Measurements from ENCODE around the gene HOXA10. TPM values are rescaled to one million over a fixed set of nuclear protein-coding genes. Genes with fewer than 3 reads are reported as not detected.

HOXA10 gene
- total RNA-seq, 1 experiment from 2014 or later, result 19.6 TPM

DNA sequence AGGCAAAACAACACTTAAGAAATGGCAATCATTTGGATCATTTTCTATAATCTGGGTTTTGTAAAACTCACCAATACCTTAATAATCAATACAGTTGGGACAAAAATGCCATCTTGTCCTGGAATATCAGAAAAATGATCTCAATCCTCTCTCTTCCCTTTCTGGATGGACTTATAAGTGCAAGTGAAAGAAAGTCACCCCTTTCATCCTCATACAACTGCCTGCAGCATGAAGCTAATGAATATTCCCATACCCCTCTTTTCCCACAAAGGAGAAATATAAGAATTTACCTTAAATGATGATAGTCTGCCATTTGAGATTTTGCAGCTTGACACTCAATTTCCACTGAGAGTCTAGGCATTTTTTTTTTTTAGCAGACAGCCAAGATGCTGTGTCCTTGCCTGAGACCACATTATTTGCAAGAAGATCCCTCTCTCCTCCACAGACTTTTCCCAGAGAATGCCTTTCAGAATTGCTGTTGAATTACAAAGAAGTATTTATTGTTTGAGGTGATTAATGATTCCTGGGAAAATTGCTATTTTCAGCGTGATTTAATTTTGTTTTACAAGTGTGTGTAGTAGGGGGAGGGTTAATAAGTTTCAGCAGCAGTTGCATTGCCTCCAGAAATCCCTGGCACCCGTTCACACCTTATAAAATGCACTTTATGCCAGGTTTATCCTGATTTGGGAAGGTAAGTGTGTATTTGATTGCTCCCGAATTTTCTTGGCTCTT is 47.4 kb downstream of the HOXA10 start (continued):
- TF ChIP-seq, protein P1, sequence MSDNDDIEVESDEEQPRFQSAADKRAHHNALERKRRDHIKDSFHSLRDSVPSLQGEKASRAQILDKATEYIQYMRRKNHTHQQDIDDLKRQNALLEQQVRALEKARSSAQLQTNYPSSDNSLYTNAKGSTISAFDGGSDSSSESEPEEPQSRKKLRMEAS (IDR thresholded peaks at IDR 0.05), result no peak
- TF ChIP-seq CEBPB (IDR thresholded peaks at IDR 0.05; ENCODE audit: low read depth), result no peak
- no peak for TF ChIP-seq ZNF274 (IDR thresholded peaks at IDR 0.05; ENCODE audit: low read depth, low read length)
- TF ChIP-seq JUND (IDR thresholded peaks at IDR 0.05), result no peak
- TF ChIP-seq CBX3 (IDR thresholded peaks at IDR 0.05; ENCODE audit: low read depth), result no peak

DNA sequence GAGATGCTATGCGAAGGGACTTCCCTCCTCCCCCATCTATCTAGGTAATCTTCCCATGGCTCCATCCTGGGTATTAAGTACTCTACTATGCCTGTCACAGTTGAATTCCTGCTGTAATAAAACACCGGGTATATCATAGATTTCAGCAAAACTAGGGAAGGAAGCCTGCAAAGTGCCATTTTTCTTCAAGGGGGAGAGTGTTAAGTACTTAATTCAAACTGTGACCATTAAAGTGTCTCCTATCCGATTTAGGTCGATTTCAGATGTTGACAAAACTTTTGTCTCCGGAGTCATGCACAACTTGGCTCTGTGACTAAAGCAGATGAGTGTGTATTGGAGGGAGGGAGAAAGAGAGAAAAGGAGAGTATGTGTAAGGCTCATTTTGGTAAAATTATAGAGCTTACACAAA is 48.1 kb downstream of the HOXA10 start:
- POLR2A ChIA-PET, result no interaction called here

More for the DNA sequence above, 48.1 kb downstream of the HOXA10 start:
- no peak overlapping the region for H3K9ac ChIP-seq (ENCODE audit: low read length)
- intact Hi-C loops (cut with micrococcal nuclease), result no loop called here
- H3K36me3 ChIP-seq (ENCODE audit: control insufficient read depth in 1 of 2, insufficient read depth in 2 of 2, low read length in 2 of 2), result no peaks in the 10 kb centered on the region
- peaks cover 32% of the 10 kb centered on the region for H3K27me3 ChIP-seq (ENCODE audit: insufficient read depth, low read length)
- RAD21 ChIA-PET (ENCODE audit: low non-redundant PET in 1 of 2, low total read pairs in 2 of 2, uncharacterized antibody in 2 of 2, unreplicated experiment in 2 of 2), result no interaction called here
- DNase-seq (ENCODE audit: low read depth, low spot score), result no peak
- H3K79me2 ChIP-seq (ENCODE audit: insufficient read depth, low read length), result no peaks in the 10 kb centered on the region
- no TSS peak for BruUV-seq (replicated peaks)
- H3K4me1 ChIP-seq (ENCODE audit: control insufficient read depth in 1 of 2, insufficient read depth in 2 of 2, low read length in 2 of 2), result peaks cover 22 to 67% of the 10 kb centered on the region in 2 experiments
- no peak overlapping the region for H3K27ac ChIP-seq (ENCODE audit: low read depth, low read length)
- H3K4me2 ChIP-seq (ENCODE audit: low read length), result no peak overlapping the region
- no peak overlapping the region for H3K4me3 ChIP-seq (replicated peaks in 1 of 2; ENCODE audit: low read depth in 1 of 2, low read length in 2 of 2)
- CTCF ChIA-PET, result no interaction called here
- TF ChIP-seq FOSL1 (IDR thresholded peaks at IDR 0.05; ENCODE audit: low read depth), result no peak
- no peak for TF ChIP-seq RAD21 (IDR thresholded peaks at IDR 0.05; ENCODE audit: low read depth)
- TF ChIP-seq CEBPB (IDR thresholded peaks at IDR 0.05; ENCODE audit: low read depth), result no peak
- no peak for TF ChIP-seq EZH2 (IDR thresholded peaks at IDR 0.05)
- TF ChIP-seq, protein P2, sequence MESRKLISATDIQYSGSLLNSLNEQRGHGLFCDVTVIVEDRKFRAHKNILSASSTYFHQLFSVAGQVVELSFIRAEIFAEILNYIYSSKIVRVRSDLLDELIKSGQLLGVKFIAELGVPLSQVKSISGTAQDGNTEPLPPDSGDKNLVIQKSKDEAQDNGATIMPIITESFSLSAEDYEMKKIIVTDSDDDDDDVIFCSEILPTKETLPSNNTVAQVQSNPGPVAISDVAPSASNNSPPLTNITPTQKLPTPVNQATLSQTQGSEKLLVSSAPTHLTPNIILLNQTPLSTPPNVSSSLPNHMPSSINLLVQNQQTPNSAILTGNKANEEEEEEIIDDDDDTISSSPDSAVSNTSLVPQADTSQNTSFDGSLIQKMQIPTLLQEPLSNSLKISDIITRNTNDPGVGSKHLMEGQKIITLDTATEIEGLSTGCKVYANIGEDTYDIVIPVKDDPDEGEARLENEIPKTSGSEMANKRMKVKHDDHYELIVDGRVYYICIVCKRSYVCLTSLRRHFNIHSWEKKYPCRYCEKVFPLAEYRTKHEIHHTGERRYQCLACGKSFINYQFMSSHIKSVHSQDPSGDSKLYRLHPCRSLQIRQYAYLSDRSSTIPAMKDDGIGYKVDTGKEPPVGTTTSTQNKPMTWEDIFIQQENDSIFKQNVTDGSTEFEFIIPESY (IDR thresholded peaks at IDR 0.05; ENCODE audit: extremely low read depth, insufficient replicate concordance, low read length), result no peak
- no peak for TF ChIP-seq YY1 (IDR thresholded peaks at IDR 0.05; ENCODE audit: extremely low read depth, insufficient replicate concordance, low read depth, low read length)
- TF ChIP-seq, protein P3, sequence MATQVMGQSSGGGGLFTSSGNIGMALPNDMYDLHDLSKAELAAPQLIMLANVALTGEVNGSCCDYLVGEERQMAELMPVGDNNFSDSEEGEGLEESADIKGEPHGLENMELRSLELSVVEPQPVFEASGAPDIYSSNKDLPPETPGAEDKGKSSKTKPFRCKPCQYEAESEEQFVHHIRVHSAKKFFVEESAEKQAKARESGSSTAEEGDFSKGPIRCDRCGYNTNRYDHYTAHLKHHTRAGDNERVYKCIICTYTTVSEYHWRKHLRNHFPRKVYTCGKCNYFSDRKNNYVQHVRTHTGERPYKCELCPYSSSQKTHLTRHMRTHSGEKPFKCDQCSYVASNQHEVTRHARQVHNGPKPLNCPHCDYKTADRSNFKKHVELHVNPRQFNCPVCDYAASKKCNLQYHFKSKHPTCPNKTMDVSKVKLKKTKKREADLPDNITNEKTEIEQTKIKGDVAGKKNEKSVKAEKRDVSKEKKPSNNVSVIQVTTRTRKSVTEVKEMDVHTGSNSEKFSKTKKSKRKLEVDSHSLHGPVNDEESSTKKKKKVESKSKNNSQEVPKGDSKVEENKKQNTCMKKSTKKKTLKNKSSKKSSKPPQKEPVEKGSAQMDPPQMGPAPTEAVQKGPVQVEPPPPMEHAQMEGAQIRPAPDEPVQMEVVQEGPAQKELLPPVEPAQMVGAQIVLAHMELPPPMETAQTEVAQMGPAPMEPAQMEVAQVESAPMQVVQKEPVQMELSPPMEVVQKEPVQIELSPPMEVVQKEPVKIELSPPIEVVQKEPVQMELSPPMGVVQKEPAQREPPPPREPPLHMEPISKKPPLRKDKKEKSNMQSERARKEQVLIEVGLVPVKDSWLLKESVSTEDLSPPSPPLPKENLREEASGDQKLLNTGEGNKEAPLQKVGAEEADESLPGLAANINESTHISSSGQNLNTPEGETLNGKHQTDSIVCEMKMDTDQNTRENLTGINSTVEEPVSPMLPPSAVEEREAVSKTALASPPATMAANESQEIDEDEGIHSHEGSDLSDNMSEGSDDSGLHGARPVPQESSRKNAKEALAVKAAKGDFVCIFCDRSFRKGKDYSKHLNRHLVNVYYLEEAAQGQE (IDR thresholded peaks at IDR 0.05; ENCODE audit: low read depth), result no peak
- no peak for TF ChIP-seq SRF (IDR thresholded peaks at IDR 0.05; ENCODE audit: low read depth)
- TF ChIP-seq, protein P1 (IDR thresholded peaks at IDR 0.05), result no peak
- TF ChIP-seq POLR2AphosphoS5 (IDR thresholded peaks at IDR 0.05; ENCODE audit: low read depth, low read length), result no peak
- TF ChIP-seq ELF1 (IDR thresholded peaks at IDR 0.05; ENCODE audit: borderline replicate concordance, low read depth), result no peak
- TF ChIP-seq SP1 (IDR thresholded peaks at IDR 0.05; ENCODE audit: low read depth), result no peak
- TF ChIP-seq ZFX (IDR thresholded peaks at IDR 0.05), result no peak
- no peaks in the 10 kb centered on the region for H3K9me3 ChIP-seq (ENCODE audit: control insufficient read depth in 1 of 2, insufficient read depth in 1 of 2, low read depth in 1 of 2, low read length in 2 of 2)
- H3K9me2 ChIP-seq (ENCODE audit: insufficient read depth), result no peaks in the 10 kb centered on the region
- H4K20me1 ChIP-seq (ENCODE audit: insufficient read depth), result no peaks in the 10 kb centered on the region
- ATAC-seq, result no peak
- no peak overlapping the region for H2AFZ ChIP-seq (ENCODE audit: low read depth, low read length, poor library complexity, severe bottlenecking)
